NCI-H1105 (cell line): ENCODE measurements around the gene PDE10A.

Experiments used
- DNase-seq: peaks from one replicate; lab custom pipeline; 2025; lab: John Stamatoyannopoulos, UW

The PDE10A gene

GRCh38 chr6:165678429-165678828, 15.4 kb upstream of the PDE10A start:
- DNase-seq = no peak

GRCh38 chr6:165677091-165677490, 14.1 kb upstream of the PDE10A start:
- DNase-seq = no peak

- DNase-seq = no peak
Measured at GRCh38 chr6:165676435-165677068, 13.5 kb upstream of the PDE10A start.

DNA sequence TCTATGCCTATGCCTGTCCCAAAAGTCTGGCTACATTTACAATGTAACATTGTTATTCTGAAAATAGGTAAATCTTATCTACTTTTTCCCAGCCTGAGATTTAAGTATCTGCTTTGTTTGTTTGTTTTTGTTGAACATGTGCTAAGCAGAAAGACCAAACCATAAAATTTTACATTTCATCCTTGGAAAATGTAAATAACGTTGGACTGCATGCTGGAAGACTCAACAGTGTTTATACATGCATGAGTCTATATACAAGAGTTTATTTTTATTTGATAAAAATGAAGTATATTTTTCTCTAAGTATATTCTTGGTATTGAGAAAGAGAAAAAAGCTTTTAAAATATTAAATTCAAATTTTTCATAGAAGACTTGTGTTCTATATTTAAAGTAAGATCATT, 12.1 kb upstream of the PDE10A start:
- DNase-seq = no peak

DNA sequence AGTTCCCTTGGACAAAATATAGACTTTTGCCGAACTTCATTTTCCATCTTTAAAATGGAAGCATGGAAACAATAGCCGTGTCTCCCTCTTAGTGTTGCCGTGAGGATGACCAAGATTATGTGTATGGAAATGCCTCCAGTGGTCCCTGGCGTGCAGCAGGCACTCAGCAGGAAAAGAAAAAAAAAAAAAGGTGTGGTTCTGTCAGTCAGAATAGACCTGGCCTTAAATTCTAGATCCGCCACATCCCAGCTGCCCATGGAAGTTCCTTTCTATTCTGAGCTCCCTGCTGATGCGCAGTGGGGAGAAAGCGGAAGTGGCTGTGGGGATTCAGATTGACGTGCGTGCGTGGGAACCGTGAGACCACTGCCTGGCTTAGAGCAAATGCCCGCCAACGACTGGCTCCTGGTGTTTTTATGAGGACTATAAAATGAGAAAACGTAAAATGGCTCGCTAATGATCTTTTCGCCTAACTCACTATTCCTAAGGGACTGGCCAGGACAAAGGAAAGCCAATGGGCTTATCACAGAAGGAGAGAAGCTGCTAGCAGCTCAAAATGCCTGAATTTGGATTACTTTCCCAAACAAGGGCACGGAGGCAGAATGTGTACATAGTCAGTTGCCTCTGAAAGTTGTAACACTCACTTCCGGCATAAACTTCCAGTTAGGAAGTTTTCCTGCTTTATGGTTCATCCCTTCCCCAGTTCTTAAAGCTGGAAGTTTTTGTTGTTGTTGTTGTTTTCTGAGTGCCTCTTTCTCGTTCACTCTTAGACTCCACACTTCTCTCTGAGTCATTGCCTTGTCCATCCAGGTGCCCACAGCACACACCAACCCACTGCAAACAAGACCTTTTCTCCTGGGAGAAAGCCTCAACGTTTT, 11.4 kb upstream of the PDE10A start:
- no peak for DNase-seq

DNA sequence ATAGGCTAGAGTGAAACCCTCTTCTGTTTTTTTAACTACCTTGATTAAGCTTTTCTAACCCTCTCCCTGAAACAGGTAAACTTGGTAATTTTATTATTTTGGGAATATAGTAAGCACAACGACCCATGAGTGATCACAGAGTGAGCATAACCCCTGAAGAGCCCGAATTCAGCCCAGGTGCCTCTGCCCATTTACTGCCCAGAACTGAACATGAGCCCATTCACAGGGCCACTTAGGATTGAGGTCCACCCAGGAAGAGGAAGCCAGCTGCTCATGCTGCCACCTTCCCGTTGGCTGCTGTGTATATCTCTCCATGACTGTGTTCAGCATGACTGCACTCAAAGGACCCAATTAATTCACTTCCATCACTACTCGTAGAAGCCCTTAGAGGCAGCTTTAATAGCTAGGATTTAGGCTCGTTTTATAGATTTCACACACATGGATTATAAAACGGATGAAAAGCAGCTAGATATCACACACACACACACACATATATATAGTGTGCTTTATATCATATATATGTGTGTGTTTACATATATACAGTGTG, 8.3 kb upstream of the PDE10A start:
- peak; percentile 37 for DNase-seq

GRCh38 chr6:165668951-165669350, 5.9 kb upstream of the PDE10A start:
- DNase-seq = no peak

GRCh38 chr6:165665384-165665672, 2.3 kb upstream of the PDE10A start:
- no peak for DNase-seq

DNA sequence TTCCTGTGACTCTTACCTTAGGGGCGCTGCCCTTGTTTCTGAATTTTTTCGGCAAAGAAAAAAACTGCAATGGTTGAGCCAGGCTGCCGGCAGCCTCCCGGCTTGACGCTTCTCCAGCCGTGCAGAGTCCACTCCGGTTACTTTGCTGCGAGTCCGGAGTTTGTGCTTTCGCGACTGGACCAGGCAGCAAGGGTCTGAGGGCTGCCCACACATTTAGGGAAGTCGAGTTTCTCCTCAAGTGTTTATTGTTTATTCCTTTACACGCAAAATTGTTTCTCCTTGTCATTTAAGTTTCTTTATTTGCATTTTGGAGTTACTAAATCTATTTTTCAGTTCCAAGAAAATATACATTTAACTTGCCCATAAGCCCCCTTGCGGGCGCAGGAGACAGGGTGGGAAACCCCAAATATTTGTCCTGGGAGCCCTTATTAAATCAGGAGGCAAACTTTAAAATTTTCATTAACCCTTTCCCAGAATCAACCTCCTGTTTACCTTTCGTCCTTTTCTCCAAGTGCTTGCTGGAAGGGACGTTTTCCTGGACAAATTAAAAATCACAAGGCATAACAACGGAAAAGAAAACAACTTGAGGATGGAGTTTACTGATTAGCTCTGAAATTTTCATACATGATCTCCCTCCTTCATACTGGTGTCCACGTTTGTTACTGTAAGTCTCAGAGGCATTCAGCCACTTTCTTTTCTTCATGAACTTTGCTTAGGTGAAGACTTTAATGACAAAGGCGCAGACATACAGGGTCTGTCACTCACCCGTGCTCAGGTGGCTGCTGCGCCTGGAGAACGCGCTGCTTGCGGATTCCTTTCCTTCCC, 1.7 kb upstream of the PDE10A start:
- DNase-seq = no peak

DNA sequence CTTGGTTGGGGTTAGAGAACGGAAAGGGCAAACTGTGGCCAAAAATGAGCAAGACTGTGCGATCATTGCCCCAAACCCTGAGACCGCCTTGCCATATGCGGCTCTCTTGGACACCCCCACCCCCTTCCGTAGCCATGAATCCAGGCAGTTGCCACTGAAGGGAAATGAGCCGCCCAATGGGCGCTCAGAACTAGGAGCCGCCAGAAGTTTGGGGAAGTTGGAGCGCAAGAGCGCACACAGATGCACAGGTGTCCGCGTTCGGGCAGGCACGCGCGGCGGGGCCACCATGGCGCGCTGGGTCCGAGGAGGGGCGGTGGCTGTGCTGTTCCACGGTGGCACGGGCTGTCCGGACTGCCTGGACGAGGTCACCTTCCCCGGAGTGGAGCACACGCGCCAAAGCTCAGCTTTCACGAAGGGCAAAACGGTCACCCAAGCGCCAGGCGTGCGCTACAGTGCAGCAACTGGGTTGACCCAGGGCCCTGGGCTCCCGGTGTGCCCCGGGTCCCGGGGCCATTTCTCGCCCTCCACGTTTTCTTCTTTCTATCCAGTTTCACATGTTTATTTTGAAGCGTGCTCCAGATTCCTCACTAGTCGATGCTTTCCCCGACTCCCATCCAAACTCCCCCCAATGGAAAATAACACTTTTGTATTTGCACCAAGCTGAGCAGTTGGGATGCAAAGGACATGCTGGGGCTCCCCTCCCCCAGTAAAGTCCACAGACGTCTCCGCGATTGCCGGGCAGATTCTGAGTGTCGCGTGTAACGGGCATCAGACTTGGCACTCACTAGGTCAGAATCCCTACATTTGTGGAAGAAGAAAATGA, 906 bp upstream of the PDE10A start:
- peak; percentile 18 for DNase-seq

DNA sequence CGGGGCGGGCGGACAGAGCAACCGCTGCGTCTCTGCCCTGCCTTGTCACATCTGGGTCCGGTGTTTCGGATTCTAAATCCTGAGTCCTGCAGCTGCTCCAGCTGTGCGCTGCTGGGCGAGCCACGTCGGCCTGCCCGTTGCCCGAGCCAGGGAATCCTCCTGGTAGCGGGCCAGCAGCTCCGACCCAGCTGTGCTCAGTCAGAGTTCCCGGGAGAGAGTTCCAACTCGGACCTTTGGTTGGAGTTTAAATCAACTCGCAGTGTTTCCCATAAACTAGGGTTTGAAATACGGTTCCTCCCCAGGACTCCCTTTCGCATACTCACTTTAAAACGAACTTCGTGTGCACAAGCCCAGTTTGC, 315 bp upstream of the PDE10A start:
- no peak for DNase-seq

DNA sequence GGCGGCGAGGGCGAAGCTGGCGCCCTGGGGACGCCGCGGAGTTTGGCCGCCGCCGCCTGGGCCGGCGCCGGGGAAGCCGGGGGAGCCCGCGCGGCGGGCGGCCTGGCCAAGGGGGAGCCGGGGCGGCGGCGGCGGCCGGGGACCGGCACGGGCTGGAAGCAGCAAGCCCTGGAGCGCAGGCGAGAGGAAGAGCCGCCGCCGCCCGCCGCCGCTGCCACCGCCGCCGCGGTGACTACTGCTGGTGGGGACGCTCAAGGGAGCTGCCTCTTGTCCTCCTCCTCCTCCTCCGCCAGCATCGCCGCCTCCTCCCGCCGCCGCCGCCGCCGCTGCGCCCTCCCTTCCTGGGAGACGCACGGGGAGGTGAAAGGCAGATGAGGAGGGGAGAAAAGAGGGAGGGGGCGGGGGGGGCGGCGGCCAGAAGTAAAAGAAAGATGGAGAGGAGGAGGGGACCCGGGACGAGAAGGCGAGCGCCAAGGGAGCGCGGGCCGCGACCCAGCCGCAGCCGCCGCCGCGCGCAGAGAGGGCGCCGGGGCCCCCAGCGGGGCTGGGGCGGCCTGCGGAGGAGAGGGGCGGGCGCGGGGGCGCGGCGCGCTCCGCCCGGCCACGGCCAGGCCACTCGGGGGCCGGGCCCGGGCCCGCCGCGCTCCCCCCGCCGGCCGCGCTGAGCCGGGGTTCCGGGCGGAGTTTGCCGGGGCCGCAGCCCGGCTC, 846 bp downstream of the PDE10A start:
- peak; percentile 54 for DNase-seq

GRCh38 chr6:165661664-165662025, 1.4 kb downstream of the PDE10A start:
- DNase-seq = peak; percentile 30

DNA sequence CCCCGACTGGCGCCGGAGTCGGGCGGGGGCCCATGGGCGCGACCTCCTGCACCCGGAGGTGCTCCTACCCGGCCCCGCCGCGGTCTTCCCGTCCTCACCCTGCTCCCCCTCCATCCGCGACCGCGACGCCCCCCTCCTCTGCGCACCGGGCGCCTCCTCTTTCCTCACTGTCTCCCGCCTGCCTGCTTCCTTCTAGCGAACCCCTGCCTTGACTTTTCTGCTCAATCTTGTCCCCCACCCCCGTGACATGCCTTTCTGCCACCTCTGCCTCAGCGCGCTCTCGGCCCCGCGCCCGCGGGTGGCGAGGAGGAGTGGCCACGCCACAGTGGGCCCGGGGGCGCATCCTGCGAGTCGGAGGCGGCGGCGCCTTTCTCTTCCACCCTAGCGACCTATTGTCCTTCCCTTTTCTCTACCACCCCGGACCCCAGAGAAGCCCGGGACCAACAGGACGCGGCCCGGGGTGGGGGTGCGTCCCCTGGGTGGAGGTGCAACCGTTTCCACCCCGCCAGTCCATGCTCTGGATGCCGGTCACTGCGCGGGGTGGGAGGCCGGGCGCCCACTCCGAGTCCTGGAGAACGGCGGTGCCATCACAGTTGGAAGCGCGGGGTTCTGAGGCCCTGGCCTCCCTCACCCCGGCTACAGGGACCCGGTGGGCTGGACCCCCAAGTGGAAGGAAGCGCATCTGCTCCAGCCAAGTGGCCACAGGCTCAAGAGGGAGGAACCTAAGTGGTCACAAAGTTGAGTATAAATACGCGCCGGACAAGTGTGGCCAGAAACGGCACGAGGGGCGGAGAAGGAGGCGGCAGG, 2.0 kb downstream of the PDE10A start:
- peak; percentile 31 for DNase-seq

DNA sequence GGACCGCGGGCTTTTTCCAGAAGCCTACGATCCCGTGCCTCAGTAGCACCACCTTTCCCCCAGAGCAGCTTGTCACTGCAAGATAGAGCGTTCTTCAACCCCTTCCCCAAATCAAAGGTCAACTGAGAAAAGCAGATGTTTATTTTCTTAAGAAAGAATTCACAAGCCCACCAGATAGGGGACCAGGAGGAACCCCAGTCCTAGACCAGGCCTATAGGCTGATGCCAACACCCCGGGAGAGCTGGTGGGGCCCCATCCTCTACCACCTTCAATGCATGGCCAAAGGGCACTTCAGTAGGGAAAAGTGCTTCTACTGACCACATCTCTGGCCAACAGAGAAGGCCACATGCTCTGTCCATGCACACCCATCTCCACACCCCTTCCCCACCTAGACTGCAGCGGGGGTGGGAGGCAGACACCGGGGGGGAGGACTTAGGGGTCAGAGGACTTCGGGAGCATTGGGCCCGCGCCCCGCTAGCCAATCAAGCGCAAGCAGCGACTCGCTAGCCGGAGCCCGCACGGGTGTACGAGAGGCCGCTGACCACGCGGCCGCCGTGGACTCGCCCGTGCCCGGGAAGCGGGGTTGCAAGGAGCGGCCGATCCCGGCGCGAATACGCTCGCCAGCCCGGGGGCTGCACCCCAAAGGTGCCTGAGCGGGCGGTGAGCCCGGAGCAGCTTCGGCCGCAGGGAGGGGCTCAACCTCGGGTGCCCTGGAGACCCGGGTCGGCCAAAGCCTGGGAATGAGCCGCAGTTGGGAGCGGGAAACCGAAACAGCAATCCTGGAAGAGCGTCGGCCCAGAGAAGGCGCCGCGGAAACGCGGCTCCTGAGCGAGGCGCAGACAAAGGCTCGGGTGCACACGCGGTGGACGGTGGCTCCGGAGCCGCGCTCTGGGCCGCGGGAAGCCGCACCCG, 2.8 kb downstream of the PDE10A start:
- no peak for DNase-seq

- no peak for DNase-seq
Measured at GRCh38 chr6:165658395-165659058, 4.5 kb downstream of the PDE10A start.

GRCh38 chr6:165657325-165657680, 5.7 kb downstream of the PDE10A start:
- DNase-seq = no peak

DNA sequence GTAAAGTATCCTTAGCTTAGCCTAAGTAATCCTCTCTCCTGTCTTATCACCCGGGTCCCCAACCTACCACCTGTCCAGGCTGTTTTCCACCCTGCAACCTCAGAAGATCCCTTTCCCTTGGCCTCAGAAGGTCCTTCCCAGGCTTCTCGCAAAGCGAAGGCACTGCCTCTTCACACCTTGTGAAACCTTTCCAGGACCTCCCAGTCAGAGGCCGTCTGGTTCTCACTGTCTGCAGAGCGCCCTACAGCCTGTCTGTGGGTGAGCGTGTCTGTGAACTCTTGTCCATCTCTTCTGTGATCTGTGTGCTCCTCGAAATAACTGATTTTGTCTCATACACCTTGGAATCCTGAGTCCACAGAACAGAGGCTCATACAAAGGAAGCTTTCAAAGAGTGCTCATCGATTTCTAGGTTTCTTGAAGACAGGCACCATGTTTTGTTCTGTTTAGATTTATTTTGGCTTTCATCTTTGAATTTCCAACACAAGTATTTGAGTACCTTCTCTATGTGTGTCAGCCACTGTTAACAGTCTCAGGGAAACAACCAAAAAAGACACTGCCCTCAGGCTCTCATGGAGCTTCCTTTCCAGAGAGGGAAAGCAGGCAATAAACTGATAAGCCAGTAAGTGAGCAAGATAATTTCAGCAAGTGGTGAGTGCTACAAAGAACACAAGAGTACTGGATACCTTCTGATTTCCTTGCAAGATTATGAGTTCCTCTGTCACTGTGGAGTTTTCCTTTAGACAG, 6.3 kb downstream of the PDE10A start:
- DNase-seq = no peak
